ENCODE data around the gene RPS16.

- TF ChIP-seq CTCF (IDR thresholded peaks at IDR 0.05): no peak
- no peak for TF ChIP-seq POLR2AphosphoS5 (IDR thresholded peaks at IDR 0.05)
- TF ChIP-seq EP300 (IDR thresholded peaks at IDR 0.05): no peak
Measured at GRCh38 chr19:39423258-39424086, 12.3 kb downstream of the RPS16 start.
